Measurements from ENCODE around the gene UBE2J2. TPM values are rescaled to one million over a fixed set of nuclear protein-coding genes. Genes with fewer than 3 reads are reported as not detected.

UBE2J2 gene
- total and polyA plus RNA-seq, 2 of the 8 experiments (the other 6 are each of a cell fraction or from before 2014, with no cell fraction given), result 33.6 to 67.9 TPM

- H3K14ac ChIP-seq (ENCODE audit: insufficient read length), result no peak overlapping the region
- no peak overlapping the region for H3K27ac ChIP-seq (ENCODE audit: low read depth, low read length)
- peak overlapping the region in 2 of 4 experiments; percentile 3 to 8; a peak in 1 of 7 replicates for H3K9ac ChIP-seq (replicated peaks in 1 of 4; ENCODE audit: extremely low read depth in 1 of 4, low read depth in 3 of 4, low read length in 3 of 4)
- peak overlapping the region; percentile 71 for H4K8ac ChIP-seq (ENCODE audit: extremely low read depth, insufficient read depth, low read length)
- peaks cover 0 to 2% (median under 1%) of the 10 kb centered on the region in 4 experiments; a peak in 1 of 7 replicates for H3K27me3 ChIP-seq (replicated peaks in 1 of 4; ENCODE audit: control insufficient read depth in 3 of 4, extremely low read depth in 1 of 4, insufficient read depth in 3 of 4, low read length in 3 of 4)
- DNase-seq (ENCODE audit: low read depth in 1 of 2, low spot score in 2 of 2), result peak in 1 of 2 experiments; percentile 75
- WGBS, 2 experiments (ENCODE audit: extremely low coverage in 1 of 2, insufficient coverage in 1 of 2, insufficient read length in 1 of 2, insufficient replicate concordance in 2 of 2, low coverage in 1 of 2, low lambda C conversion rate in 2 of 2, missing lambda C conversion rate in 1 of 2), result 86% methylated on average over 7 of the region's 9 CpGs; no CpG with 5 or more reads in 1 of the 2 experiments
- H3K23ac ChIP-seq (ENCODE audit: insufficient read length), result no peak overlapping the region
- peaks cover 3% of the 10 kb centered on the region; the same call in 1 of the 2 replicates for H3K23me2 ChIP-seq (ENCODE audit: low read depth, low read length)
- no peak overlapping the region for H3K18ac ChIP-seq (ENCODE audit: extremely low read depth, low read length)
- no peak overlapping the region for H2BK15ac ChIP-seq (ENCODE audit: low read length)
- H3K79me1 ChIP-seq (ENCODE audit: low read depth, low read length), result peaks cover 4% of the 10 kb centered on the region; the same call in 1 of the 2 replicates
- no peak overlapping the region for H3K56ac ChIP-seq (replicated peaks; ENCODE audit: insufficient read length, low read depth, low read length)
- FAIRE-seq, result no peak
- H2BK5ac ChIP-seq (ENCODE audit: low read depth, low read length), result no peak overlapping the region
- H2BK12ac ChIP-seq (ENCODE audit: low read depth, low read length), result no peak overlapping the region
- H3K4me3 ChIP-seq (ENCODE audit: extremely low read depth in 1 of 4, insufficient read depth in 2 of 4, low read depth in 3 of 4, low read length in 4 of 4), result no peak overlapping the region
- H3K4ac ChIP-seq (replicated peaks; ENCODE audit: insufficient read length, low read depth, low read length), result no peak overlapping the region
- peaks cover 0 to 6% of the 10 kb centered on the region in 2 experiments; a peak in 1 of 4 replicates for H3K79me2 ChIP-seq (ENCODE audit: control insufficient read depth in 1 of 2, insufficient read depth in 2 of 2, low read length in 2 of 2)
- H2BK20ac ChIP-seq (ENCODE audit: low read length), result no peak overlapping the region
- H2BK120ac ChIP-seq (replicated peaks; ENCODE audit: low read depth, low read length), result no peak overlapping the region
- H3K4me2 ChIP-seq (ENCODE audit: insufficient read depth in 1 of 2, low read depth in 2 of 2, low read length in 2 of 2), result no peak overlapping the region
- no peak overlapping the region for H4K5ac ChIP-seq (ENCODE audit: insufficient read length, low read depth, low read length)
- H2AK5ac ChIP-seq (ENCODE audit: low read depth, low read length), result no peak overlapping the region; the same call in 1 of the 2 replicates
- no peak overlapping the region for H4K91ac ChIP-seq (replicated peaks; ENCODE audit: insufficient read length, low read length)
- ChIA-PET POLR2A (ENCODE audit: partially characterized antibody) (interaction anchor here (1.0 to 2.9 kb wide), 4 partner anchors 10 to 73 kb away, joined by 3 to 11 read pairs (median 4); partner anchors contain the start of gene AURKAIP1), CTCF (ENCODE audit: partially characterized antibody) (interaction anchor here (0.5 to 2.7 kb wide), 7 partner anchors 7 to 308 kb away, joined by 3 to 13 read pairs (median 3); no protein-coding TSS in a partner anchor)
- H3K4me1 ChIP-seq (replicated peaks in 1 of 4; ENCODE audit: control insufficient read depth in 3 of 4, insufficient read depth in 4 of 4, low read length in 3 of 4), result peaks cover 0 to 30% (median 22%) of the 10 kb centered on the region in 4 experiments; a peak in 6 of 7 replicates
- H4K20me1 ChIP-seq (replicated peaks in 1 of 2; ENCODE audit: control insufficient read depth in 1 of 2, insufficient read depth in 2 of 2, low read length in 2 of 2), result peaks cover 5 to 21% of the 10 kb centered on the region in 2 experiments
- H3K36me3 ChIP-seq (ENCODE audit: control insufficient read depth in 2 of 4, insufficient read depth in 4 of 4, low read length in 3 of 4), result peaks cover 0 to 4% (median 0%) of the 10 kb centered on the region in 4 experiments; a peak in 1 of 8 replicates
- no peaks in the 10 kb centered on the region for H3K9me3 ChIP-seq (ENCODE audit: insufficient read depth in 2 of 2, low read depth in 1 of 2, low read length in 1 of 2)
- H2AFZ ChIP-seq (ENCODE audit: low read length), result no peak overlapping the region
- TF ChIP-seq CTCF (IDR thresholded peaks at IDR 0.05; ENCODE audit: control extremely low read depth in 1 of 3, insufficient read depth in 1 of 3, low read depth in 1 of 3, low read length in 3 of 3) (peak in 2 of 3 experiments; percentile 78 to 79; a peak in 3 of 4 replicates), CTBP2 (IDR thresholded peaks at IDR 0.05; ENCODE audit: borderline replicate concordance, insufficient read depth, insufficient read length, low read length) (no peak), GABPA (IDR thresholded peaks at IDR 0.05; ENCODE audit: borderline replicate concordance, insufficient read depth, low read length) (peak; percentile 73; the same call in 1 of the 2 replicates), POLR2AphosphoS5 (IDR thresholded peaks at IDR 0.05; ENCODE audit: low read depth, low read length) (no peak), RBBP5 (IDR thresholded peaks at IDR 0.05; ENCODE audit: borderline replicate concordance, low read depth, low read length) (no peak), SAP30 (IDR thresholded peaks at IDR 0.05; ENCODE audit: insufficient read depth, insufficient replicate concordance, low read length) (no peak)
- TF ChIP-seq, protein P1, sequence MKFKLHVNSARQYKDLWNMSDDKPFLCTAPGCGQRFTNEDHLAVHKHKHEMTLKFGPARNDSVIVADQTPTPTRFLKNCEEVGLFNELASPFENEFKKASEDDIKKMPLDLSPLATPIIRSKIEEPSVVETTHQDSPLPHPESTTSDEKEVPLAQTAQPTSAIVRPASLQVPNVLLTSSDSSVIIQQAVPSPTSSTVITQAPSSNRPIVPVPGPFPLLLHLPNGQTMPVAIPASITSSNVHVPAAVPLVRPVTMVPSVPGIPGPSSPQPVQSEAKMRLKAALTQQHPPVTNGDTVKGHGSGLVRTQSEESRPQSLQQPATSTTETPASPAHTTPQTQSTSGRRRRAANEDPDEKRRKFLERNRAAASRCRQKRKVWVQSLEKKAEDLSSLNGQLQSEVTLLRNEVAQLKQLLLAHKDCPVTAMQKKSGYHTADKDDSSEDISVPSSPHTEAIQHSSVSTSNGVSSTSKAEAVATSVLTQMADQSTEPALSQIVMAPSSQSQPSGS (IDR thresholded peaks at IDR 0.05; ENCODE audit: low read length), result no peak
These were observed 28.4 kb upstream of the UBE2J2 start for GRCh38 chr1:1302006-1302430.

Data from H1 (cell line).